CD4-positive, alpha-beta T cell treated with Interleukin-17A for 4 hours (primary cell): ENCODE measurements around the gene DPEP2.
A peak's percentile ranks its signal among the peaks of the same experiment; 100 is the strongest.
"Not testable (repeated sequence)": the region's sequence is repeated elsewhere in the genome, so short reads cannot be mapped to it uniquely, and the experiment has no call there.

Experiments
- DNase-seq: peaks from one replicate; pipeline ENCODE4 v3.0.0-alpha.2; 2020; ENCODE audit warnings: mixed read lengths

The DPEP2 gene

DNA sequence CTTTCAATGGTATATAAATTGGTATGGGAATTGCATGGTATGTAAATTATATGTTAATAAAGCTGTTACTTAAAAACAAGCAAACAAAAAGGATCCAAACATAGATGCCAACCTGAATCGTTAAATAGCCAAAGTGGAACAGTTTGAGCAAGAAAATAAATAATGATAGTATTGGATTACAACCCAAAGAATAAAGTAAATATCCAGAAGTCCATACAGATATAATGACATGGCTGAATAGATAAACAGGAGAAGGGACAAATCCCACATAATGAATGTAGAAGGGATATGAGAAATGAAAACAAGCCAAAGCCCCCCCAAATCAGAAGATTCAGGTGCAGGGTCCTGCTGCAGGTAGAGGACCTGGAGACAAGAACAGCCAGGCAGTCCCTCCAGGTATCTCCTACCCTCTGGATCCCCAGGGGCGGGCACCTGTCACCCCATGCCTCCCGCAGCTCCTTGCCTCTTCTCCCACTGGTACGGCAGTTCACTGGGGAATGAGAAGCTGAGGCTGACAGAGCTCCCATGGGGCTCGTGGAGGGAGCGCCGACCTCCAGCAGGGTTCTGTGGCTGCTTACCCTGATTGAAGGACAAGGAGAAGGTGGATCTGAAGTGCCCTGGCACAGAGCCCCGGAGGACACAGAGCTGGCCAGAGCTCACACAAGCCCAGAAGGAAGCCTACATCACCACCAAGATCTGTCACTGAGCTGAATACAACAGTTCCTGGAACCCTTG, 45.5 kb downstream of the DPEP2 start:
- DNase-seq: no peak

DNA sequence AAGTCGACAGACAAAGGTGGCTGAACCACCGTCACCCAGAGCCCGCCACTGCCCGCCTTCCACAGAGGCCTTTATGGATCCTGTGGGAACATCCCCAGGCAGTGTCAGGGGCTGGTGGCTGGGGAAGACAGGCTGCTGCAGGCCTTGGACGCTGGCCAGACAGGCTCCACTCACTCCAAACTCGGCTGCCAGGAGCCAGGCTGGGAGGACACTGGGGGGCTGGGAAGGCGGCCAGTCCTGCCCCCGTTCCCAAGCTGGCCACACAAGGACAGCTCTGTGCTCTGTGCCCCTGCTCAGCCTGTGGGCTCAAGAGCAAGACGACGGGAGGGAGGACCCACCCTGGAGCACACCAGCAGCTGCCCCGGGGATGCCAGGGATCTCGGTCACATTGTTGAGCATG, 47.8 kb downstream of the DPEP2 start:
- no peak for DNase-seq

- no peak for DNase-seq
These were observed 48.9 kb downstream of the DPEP2 start for GRCh38 chr16:67950335-67950843.

DNA sequence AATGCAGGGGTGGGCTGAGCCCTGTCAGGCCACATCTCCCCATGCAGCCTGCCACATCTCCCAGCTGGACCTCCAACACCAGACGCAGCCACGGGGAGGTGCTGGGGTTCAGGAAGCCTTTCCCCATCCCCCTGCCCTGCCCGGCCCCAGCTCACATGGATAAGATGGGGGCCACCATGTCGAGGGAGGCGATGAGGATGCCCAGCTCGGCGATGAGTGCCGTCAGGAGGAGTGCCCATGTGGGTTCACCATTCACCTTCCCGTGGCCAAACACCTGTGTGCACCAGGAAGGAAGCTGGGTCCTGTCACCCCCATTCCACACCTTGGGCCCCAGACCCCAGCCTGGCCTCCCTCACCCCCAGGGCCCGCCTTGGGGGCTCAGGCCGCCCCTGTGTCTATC, 49.6 kb downstream of the DPEP2 start:
- DNase-seq: no peak

DNA sequence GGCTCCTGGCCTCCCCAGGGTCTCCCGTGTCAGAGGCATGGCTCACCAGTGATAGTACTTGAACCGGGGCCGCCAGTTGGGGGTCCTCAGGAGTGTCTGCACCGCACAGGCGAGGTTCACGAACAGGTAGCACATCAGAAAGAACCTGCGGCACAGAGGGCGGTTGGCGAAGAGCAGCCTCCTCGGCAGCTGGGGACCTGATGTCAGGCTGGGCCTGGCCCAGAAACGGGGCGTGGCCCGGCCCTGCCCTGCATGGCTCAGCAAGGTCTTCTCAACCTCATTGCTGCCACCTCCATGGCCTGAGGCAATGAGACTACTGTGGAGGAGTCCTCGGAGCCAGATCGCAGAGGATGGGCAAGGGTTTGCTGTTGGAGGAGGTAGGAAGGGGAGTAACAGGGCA, 51.3 kb downstream of the DPEP2 start:
- no peak for DNase-seq

GRCh38 chr16:67946966-67947558, 52.2 kb downstream of the DPEP2 start:
- DNase-seq: no peak

- no peak for DNase-seq
These were observed 53.1 kb downstream of the DPEP2 start for GRCh38 chr16:67946128-67946569.

GRCh38 chr16:67945392-67945933, 53.8 kb downstream of the DPEP2 start:
- no peak for DNase-seq

DNA sequence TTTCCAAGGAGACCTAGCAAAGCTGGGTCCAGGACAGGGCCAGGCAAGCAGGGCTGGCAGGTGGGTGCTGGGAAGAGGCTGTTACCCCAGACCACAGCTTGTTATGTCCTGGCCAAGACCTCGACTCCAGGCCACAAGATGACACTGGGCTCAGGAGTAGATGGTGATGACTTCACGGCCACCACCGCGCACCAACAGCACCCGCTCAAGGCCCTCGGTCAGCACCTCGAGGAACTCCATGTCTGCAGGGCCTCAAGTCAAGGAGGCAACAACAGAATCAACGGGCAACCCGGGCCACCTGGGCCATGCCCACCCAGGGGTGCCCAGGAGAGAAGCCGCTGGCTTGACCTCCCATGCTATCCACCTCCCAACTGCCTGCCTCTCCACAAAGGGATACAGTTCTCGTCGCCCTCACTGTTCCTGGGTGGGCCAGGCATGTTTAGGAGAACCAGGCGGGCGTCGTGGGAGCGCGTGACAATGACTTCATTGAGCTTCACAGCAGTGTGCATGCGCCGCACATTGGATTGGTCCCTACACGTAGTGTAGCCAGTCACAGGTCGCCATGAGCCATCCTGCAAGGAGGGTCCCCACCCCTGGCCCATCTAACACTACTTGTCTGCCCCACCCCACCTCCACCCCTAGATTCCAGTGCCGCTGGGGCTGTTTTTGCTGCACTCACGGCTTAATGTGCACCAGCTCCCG, 54.4 kb downstream of the DPEP2 start:
- no peak for DNase-seq

DNA sequence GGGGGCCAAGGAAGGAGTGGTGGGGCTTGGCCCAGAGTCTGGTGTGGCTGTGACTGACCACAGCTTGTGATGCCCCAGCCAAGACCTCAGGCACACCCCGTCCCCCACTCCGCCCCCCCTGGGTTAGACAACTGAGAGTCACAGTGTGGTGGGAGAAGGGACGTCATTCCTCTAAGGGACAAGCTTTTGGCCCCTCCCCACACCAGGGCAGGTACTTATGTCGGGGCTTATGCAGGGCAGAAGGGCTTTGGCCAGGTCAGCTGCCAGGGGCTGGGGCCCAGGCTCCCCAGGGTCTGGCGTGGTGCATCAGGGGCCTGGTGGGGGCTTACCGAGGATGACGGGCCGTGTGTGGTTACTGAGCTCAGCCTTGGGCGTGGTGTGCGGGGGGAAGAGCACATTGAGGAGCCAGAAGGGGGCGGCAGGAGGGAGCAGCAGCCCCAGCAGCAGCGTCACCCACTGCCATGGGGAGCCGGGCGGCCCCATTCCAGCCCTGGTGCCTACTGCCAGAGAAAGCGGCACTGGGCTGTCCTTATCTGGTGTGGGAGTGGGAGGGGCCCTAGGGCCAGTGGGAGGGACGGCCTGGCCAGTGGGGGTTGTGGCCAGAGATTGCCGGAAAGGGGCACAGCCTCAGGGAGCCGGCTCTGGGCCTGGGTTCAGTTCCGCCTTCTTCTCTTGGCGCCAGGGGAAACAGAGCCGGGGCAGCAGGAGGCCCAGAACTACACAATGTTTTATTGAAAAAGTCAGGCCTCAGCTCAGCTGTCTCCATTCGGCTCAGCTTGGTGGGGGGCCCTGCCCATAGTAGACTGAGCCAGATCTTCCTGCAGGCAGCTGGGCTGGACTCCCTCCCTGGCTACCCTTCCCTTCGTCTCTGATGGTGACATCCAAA, 55.4 kb downstream of the DPEP2 start, which contains the start of gene LCAT:
TSS of gene LCAT (minus strand) at position 502 of the 886 bp plus-strand sequence. CDS start at position 483, 19 bp downstream.
- no peak for DNase-seq

DNA sequence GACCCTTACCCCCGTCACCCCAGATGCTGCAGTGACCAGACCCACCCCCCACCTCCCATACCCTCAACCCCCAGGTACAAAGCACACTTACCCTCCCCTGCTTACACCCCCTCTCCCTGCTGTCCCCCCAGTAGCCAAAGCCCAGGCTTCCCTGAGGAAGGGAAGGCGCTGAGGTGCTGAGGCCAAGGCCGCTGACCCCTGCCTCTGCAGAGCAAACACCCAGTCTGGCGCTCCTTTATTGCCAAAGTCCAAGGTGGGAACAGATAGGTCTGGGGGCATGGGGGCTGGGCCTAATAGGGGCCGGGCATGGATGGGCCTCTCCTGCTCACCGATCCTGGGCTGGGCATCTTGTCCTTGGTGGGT, 56.0 kb downstream of the DPEP2 start:
- DNase-seq: no peak

GRCh38 chr16:67942510-67943255, 56.6 kb downstream of the DPEP2 start:
- no peak for DNase-seq

- DNase-seq: peak; percentile 49
These were observed 57.1 kb downstream of the DPEP2 start for GRCh38 chr16:67942200-67942509.

DNA sequence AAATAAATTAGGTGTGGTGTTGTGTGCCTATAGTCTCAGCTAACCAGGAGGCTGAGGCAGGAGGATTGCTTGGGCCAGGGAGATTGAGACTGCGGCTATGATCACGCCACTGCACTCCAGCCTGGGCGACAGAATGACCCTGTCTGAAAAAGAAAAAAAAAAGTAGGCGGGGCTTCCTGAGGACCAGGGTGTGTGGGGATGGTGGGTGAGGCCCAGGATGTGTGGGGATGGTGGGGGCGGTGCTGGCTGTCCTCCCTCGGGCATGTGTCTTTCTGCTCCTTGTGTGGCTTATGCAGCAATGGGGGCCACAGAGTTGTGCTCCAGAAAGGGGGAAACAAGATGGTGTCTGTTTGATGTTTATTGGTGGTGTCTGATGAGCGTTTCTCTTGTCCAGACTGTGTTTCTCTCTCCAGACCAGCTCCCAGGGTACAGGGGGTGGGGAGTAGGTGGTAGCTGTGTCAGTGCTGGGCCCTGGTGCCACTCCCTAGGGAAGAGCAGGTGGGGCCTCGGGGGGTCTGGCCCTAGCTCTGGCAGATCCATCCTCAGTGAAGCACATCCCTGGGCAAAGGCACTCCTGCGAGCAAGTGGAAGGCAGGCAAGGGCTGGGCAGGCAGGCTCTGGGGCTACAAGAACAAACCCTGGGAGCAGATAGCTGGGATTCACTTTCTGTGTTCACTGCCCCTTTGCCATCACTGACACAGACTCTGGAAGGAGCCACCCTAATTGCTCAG, 57.6 kb downstream of the DPEP2 start:
- no peak for DNase-seq

DNA sequence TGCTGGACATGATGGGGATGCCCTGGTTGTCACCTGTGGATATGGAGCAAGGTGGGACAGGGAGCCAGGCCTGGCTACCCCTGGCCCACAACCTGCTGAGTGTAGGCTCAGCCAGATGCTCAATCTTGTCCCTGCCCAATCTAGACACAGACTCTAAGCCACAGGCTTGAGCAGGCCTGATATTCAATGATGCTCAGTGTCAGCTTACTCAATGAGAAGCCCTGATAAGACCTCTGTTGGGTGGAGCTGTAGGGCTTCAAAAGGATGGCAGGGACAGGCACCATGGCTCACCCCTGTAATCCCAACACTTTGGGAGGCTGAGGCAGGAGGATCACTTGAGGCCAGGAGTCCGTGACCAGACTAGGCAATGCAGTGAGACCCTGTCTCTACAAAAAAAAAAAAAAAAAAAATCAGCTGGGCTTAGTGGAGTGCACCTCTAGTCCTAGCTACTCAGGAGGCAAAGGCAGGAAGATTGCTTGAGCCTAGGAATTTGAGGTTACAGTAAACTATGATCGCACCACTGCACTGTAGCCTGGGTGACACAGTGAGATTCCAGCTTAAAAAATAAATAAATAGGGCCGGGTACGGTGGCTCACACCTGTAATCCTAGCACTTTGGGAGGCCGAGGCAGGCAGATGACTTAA, 58.7 kb downstream of the DPEP2 start:
- no peak for DNase-seq

DNA sequence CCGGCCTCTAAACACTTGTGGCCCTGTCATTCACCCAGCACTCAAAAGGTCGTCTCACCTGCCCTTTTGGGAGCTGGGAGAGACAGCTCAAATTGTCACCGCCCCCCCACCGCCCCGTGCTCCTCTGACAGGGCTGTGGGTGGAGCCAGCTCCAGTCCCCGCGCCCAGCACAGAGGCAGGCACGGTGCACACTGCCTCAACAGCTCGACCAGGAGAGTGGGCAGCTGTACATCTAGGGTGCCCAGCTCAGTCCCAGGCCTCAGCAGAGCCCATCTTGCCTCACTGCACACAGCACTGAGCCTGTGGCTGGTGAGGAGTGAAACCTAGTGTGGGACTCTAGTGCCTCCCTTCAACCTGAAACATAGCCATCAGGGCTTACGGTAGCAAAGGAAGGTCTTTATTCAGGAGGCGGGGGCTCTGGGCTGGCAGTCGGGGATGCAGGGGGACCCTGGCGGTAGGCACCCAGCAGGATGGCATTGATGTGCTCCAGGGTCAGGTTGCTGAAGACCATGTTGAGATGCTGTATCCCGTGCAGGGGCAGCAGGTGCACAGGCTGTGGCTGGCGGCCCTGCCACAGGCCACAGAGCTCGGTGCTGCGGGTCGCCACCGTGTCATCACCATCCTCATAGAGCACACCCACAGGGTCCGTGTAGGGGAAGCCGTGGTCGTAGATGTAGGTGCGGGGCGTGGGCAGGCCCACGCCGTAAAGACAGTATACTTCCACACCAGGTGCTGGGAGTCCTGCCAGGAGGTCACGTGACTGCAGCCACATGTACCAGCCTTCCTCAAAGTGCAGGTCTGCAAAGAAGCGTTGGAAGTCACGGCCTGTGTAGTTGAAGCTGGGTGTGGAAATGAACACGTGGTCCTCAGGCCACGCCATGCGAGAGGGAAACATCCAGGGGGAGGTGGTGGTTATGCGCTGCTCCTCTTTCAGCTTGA, 59.5 kb downstream of the DPEP2 start:
- peak; percentile 69 for DNase-seq

GRCh38 chr16:67937713-67938112, 61.6 kb downstream of the DPEP2 start:
- DNase-seq: not testable (repeated sequence)
